ENCODE measurements around the gene GPR3. TPM values are rescaled to one million over a fixed set of nuclear protein-coding genes. Genes with fewer than 3 reads are reported as not detected.
A peak's percentile ranks its signal among the peaks of the same experiment; 100 is the strongest.

GPR3 gene
- polyA plus RNA-seq, 4 donors, result 0.15 to 0.36 TPM; not detected in 2

DNA sequence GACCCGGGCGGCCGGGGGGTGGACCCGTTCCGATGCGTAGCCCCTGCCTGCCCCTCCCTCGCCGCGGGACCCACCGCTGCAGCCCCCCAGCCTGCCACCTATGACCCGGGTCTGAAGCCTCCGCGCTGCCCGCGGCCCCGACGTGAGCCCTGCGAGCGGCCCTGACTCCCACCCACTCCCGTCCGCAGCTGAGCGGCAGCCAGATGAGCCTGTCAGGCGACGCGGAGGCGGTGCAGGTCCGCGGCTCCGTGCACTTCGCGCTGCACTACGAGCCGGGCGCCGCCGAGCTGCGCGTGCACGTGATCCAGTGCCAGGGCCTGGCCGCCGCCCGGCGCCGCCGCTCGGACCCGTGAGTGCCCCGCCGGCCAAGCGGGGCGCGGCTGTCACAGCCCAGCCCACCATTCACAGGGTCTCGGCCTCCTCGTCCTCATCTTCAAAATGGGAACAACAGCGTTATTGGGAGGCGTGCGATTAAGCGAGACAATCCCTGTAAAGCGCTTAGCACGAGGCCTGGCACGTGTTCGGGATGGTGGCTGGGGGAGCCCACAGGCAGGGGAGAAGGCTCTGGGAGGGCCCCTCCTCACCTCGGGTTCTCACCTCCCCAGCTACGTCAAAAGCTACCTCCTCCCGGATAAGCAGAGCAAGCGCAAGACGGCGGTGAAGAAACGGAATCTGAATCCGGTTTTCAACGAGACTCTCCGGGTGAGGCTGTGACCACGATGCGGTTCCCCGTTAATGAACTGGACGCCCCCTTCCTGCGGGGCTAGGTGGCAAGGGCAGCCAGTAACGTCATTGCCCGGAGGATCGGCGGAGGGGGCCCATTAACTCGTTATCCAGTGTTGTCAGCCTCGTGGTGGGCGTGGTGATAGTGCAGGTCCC, 42.4 kb upstream of the GPR3 start:
- Histone ChIP-seq H3K36me3 (ENCODE audit: control insufficient read depth in 3 of 3, insufficient read depth in 2 of 3, low read depth in 1 of 3, low read length in 3 of 3) (peaks cover 0 to 13% (median 0%) of the 10 kb centered on the region in 3 donors), H3K9me3 (ENCODE audit: control insufficient read depth in 2 of 2, insufficient read depth in 1 of 2, low read depth in 1 of 2, low read length in 1 of 2) (no peaks in the 10 kb centered on the region), H3K4me1 (ENCODE audit: control insufficient read depth in 3 of 3, insufficient read depth in 2 of 3, low read depth in 1 of 3, low read length in 2 of 3) (peaks cover 0 to 30% (median 5%) of the 10 kb centered on the region in 3 donors), H3K27me3 (ENCODE audit: control insufficient read depth in 3 of 3, insufficient read depth in 3 of 3, low read length in 3 of 3) (peaks cover 0 to 18% (median 0%) of the 10 kb centered on the region in 3 donors), H3K27ac (ENCODE audit: low read depth in 1 of 3, low read length in 2 of 3) (no peak overlapping the region), H3K4me3 (ENCODE audit: low read depth in 1 of 3, low read length in 3 of 3) (peak overlapping the region in 2 of 3 donors; percentile 45 to 47)
- WGBS, 3 donors, result 18 to 35% (median 35%) methylated on average over 79 to 84 of the region's 84 CpGs
- peak; percentile 77 to 89 for DNase-seq
- no peak for FAIRE-seq

DNA sequence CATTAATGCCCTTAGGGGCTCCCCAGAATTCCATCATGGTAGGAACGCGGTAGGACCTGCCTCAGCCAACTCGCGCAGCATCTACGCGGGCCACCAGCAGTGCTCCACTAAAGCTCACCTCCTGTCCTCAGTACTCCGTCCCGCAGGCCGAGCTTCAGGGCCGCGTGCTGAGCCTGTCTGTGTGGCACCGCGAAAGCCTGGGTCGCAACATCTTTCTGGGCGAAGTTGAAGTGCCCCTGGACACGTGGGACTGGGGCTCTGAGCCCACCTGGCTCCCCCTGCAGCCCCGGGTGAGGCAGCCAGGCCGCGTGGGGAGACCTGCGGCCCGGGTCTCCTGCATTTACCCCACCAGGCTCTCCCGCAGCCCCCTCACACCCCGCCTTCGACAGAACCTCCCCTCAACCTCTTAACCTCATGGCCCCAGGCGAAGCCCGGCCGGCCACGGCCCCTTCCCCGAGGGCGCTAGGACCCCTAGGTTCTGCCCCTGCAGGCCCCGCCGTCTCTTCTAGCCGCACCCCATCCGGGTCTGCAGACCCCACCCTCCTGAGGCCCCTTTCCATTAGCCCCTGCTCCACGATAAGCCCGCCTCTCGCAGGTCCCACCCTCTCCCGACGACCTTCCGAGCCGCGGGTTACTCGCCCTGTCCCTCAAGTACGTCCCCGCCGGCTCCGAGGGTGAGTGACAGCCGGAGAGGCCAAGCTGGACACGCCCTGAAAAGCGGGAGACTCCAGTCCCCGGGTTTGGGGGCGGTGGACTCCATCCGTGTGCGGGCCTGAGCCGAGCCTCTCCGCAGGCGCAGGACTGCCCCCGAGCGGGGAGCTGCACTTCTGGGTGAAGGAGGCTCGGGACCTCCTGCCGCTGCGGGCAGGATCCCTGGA, 41.5 kb upstream of the GPR3 start:
- H3K4me3 ChIP-seq (ENCODE audit: low read depth in 1 of 3, low read length in 3 of 3), result peak overlapping the region in 2 of 3 donors; percentile 4 to 37
- no peak for FAIRE-seq
- DNase-seq, result peak; percentile 47 to 69

DNA sequence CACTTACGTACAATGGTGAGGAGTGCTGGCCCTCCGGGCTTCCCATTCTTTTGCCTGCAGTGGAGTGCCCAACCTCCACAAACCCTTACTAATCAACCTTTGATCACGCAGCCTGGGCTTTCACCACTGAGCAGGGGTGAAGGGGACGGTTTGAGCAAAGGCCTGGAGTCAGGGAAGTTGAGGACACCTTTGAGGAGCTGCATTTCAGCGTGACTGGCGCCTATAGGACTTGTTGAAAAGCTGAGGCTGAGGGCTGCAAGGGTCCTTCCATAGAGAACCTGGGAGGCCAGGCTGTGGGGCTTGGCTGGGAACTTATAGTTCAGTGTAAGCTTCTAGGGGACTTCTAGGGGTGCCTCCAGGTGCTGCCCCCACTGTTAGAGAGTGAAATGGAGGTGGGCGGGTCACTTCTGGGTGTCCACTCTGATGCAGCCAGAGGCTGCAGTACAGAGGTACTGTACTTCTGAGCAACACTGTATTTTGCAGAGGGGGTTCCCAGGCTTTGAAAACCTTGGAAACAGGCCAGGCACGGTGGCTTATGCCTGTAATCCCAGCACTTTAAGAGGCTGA, 40.8 kb upstream of the GPR3 start:
- DNase-seq (peak; percentile 67 to 70), FAIRE-seq (no peak)
- Histone ChIP-seq H3K36me3 (ENCODE audit: control insufficient read depth in 3 of 3, insufficient read depth in 2 of 3, low read depth in 1 of 3, low read length in 3 of 3) (peaks cover 0 to 15% (median 1%) of the 10 kb centered on the region in 3 donors), H3K4me3 (ENCODE audit: low read depth in 1 of 3, low read length in 3 of 3) (peak overlapping the region in 1 of 3 donors; percentile 37), H3K9me3 (ENCODE audit: control insufficient read depth in 2 of 2, insufficient read depth in 1 of 2, low read depth in 1 of 2, low read length in 1 of 2) (no peaks in the 10 kb centered on the region), H3K4me1 (ENCODE audit: control insufficient read depth in 3 of 3, insufficient read depth in 2 of 3, low read depth in 1 of 3, low read length in 2 of 3) (peaks cover 0 to 33% (median 5%) of the 10 kb centered on the region in 3 donors), H3K27ac (ENCODE audit: low read depth in 1 of 3, low read length in 2 of 3) (no peak overlapping the region), H3K27me3 (ENCODE audit: control insufficient read depth in 3 of 3, insufficient read depth in 3 of 3, low read length in 3 of 3) (peaks cover 0 to 18% (median 0%) of the 10 kb centered on the region in 3 donors)
- 25 to 51% (median 41%) methylated on average over 8 of the region's 8 CpGs for WGBS, 3 donors

More for the DNA sequence above, 41.5 kb upstream of the GPR3 start:
- Histone ChIP-seq H3K4me1 (ENCODE audit: control insufficient read depth in 3 of 3, insufficient read depth in 2 of 3, low read depth in 1 of 3, low read length in 2 of 3) (peaks cover 0 to 30% (median 5%) of the 10 kb centered on the region in 3 donors), H3K9me3 (ENCODE audit: control insufficient read depth in 2 of 2, insufficient read depth in 1 of 2, low read depth in 1 of 2, low read length in 1 of 2) (no peaks in the 10 kb centered on the region), H3K27ac (ENCODE audit: low read depth in 1 of 3, low read length in 2 of 3) (no peak overlapping the region), H3K27me3 (ENCODE audit: control insufficient read depth in 3 of 3, insufficient read depth in 3 of 3, low read length in 3 of 3) (peaks cover 0 to 18% (median 0%) of the 10 kb centered on the region in 3 donors), H3K36me3 (ENCODE audit: control insufficient read depth in 3 of 3, insufficient read depth in 2 of 3, low read depth in 1 of 3, low read length in 3 of 3) (peaks cover 0 to 21% (median 0%) of the 10 kb centered on the region in 3 donors)
- 13 to 37% (median 28%) methylated on average over 56 to 62 of the region's 62 CpGs for WGBS, 3 donors

DNA sequence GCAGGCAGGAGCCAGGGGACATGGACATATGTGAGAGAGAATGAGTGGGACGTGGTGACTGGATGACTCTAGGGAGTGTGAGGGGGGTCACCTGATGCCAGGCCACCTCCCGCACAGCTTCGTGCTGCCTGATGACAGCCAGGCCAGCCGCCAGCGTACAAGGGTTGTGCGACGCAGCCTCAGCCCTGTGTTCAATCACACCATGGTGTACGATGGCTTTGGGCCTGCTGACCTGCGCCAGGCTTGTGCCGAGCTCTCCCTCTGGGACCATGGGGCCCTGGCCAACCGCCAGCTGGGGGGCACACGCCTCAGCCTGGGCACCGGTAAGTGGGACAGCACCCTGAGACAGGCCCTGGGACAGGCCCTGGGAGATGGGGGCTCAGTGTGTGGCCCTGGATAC, 39.3 kb upstream of the GPR3 start:
- H3K9me3 ChIP-seq (ENCODE audit: control insufficient read depth in 2 of 2, insufficient read depth in 1 of 2, low read depth in 1 of 2, low read length in 1 of 2), result no peaks in the 10 kb centered on the region
- FAIRE-seq, result no peak
- WGBS, 3 donors, result 85 to 90% (median 88%) methylated on average over 13 of the region's 13 CpGs
- H3K36me3 ChIP-seq (ENCODE audit: control insufficient read depth in 3 of 3, insufficient read depth in 2 of 3, low read depth in 1 of 3, low read length in 3 of 3), result peaks cover 0 to 15% (median 4%) of the 10 kb centered on the region in 3 donors
- no peak overlapping the region for H3K27ac ChIP-seq (ENCODE audit: low read depth in 1 of 3, low read length in 2 of 3)
- peaks cover 0 to 42% (median 5%) of the 10 kb centered on the region in 3 donors for H3K4me1 ChIP-seq (ENCODE audit: control insufficient read depth in 3 of 3, insufficient read depth in 2 of 3, low read depth in 1 of 3, low read length in 2 of 3)
- DNase-seq, result no peak
- H3K4me3 ChIP-seq (ENCODE audit: low read depth in 1 of 3, low read length in 3 of 3), result no peak overlapping the region
- H3K27me3 ChIP-seq (ENCODE audit: control insufficient read depth in 3 of 3, insufficient read depth in 3 of 3, low read length in 3 of 3), result peaks cover 0 to 24% (median 0%) of the 10 kb centered on the region in 3 donors

DNA sequence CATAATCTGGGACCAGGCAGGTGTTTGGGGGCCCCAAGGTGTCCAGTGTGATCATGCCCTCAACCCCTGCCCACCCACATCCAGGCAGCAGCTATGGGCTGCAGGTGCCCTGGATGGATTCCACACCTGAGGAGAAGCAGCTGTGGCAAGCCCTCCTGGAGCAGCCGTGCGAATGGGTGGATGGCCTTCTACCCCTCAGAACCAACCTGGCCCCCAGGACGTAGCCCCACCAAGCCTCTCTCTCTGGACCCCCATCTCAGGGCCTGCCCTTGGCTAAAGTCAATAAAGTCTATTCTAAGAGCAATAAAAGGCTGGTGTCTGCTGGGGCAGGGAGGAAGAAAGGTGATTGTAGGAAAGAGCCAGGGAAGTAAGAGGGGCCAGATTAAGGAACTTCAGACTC, 38.8 kb upstream of the GPR3 start:
- Histone ChIP-seq H3K4me3 (ENCODE audit: low read depth in 1 of 3, low read length in 3 of 3) (no peak overlapping the region), H3K4me1 (ENCODE audit: control insufficient read depth in 3 of 3, insufficient read depth in 2 of 3, low read depth in 1 of 3, low read length in 2 of 3) (peaks cover 0 to 42% (median 5%) of the 10 kb centered on the region in 3 donors), H3K36me3 (ENCODE audit: control insufficient read depth in 3 of 3, insufficient read depth in 2 of 3, low read depth in 1 of 3, low read length in 3 of 3) (peaks cover 0 to 15% (median 4%) of the 10 kb centered on the region in 3 donors), H3K27me3 (ENCODE audit: control insufficient read depth in 3 of 3, insufficient read depth in 3 of 3, low read length in 3 of 3) (peaks cover 0 to 29% (median 0%) of the 10 kb centered on the region in 3 donors), H3K27ac (ENCODE audit: low read depth in 1 of 3, low read length in 2 of 3) (no peak overlapping the region), H3K9me3 (ENCODE audit: control insufficient read depth in 2 of 2, insufficient read depth in 1 of 2, low read depth in 1 of 2, low read length in 1 of 2) (no peaks in the 10 kb centered on the region)
- DNase-seq (no peak), FAIRE-seq (no peak)
- 72 to 83% (median 78%) methylated on average over 3 of the region's 3 CpGs for WGBS, 3 donors

DNA sequence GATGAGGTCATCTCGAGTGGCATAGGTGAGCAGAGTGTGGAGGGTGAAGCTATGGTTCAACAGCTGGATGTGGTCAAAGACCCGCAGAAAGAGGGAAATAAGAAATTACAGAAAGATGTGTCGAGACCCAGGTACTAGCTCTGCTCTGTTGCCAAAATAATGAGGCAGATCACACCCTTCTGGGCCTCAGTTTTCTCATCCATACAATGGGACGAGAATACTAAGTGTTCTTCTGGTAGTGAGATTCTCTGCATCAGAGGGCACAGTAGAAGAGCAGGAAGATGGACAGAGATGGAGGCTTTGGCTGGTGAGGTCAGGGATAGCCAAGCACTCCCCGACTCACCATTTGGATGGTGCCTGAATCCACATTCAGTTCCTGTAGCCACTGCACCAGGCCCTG, 36.7 kb upstream of the GPR3 start:
- no peak overlapping the region for H3K4me3 ChIP-seq (ENCODE audit: low read depth in 1 of 3, low read length in 3 of 3)
- peaks cover 0 to 35% (median 0%) of the 10 kb centered on the region in 3 donors for H3K4me1 ChIP-seq (ENCODE audit: control insufficient read depth in 3 of 3, insufficient read depth in 2 of 3, low read depth in 1 of 3, low read length in 2 of 3)
- 86 to 91% (median 89%) methylated on average over 5 of the region's 5 CpGs for WGBS, 3 donors

DNA sequence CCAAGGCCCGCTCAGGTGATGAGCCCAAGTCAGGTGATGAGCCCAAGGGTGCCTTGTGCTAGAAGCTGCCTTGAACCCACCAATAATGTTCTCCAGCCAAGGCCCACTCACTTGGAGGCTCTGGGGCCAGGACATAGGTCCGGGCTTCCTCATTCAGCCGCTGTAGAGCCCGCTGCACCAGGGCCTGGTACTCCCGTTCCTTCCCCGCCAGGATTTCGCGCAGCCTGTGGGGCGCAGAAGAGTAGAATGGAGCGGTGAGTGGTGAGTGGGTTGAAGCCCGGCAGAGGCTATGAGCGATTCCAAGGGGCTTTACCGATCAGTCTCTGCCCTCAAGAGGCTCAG, 36.2 kb upstream of the GPR3 start:
- peaks cover 0 to 30% (median 0%) of the 10 kb centered on the region in 3 donors for H3K4me1 ChIP-seq (ENCODE audit: control insufficient read depth in 3 of 3, insufficient read depth in 2 of 3, low read depth in 1 of 3, low read length in 2 of 3)
- peaks cover 0 to 34% (median 0%) of the 10 kb centered on the region in 3 donors for H3K27me3 ChIP-seq (ENCODE audit: control insufficient read depth in 3 of 3, insufficient read depth in 3 of 3, low read length in 3 of 3)
- peaks cover 0 to 15% (median 4%) of the 10 kb centered on the region in 3 donors for H3K36me3 ChIP-seq (ENCODE audit: control insufficient read depth in 3 of 3, insufficient read depth in 2 of 3, low read depth in 1 of 3, low read length in 3 of 3)
- no peak overlapping the region for H3K4me3 ChIP-seq (ENCODE audit: low read depth in 1 of 3, low read length in 3 of 3)
- DNase-seq (no peak), FAIRE-seq (no peak)
- no peaks in the 10 kb centered on the region for H3K9me3 ChIP-seq (ENCODE audit: control insufficient read depth in 2 of 2, insufficient read depth in 1 of 2, low read depth in 1 of 2, low read length in 1 of 2)
- no peak overlapping the region for H3K27ac ChIP-seq (ENCODE audit: low read depth in 1 of 3, low read length in 2 of 3)
- 85 to 91% (median 86%) methylated on average over 13 of the region's 13 CpGs for WGBS, 3 donors

More for the DNA sequence above, 36.7 kb upstream of the GPR3 start:
- H3K27ac ChIP-seq (ENCODE audit: low read depth in 1 of 3, low read length in 2 of 3), result no peak overlapping the region
- FAIRE-seq, result no peak
- H3K36me3 ChIP-seq (ENCODE audit: control insufficient read depth in 3 of 3, insufficient read depth in 2 of 3, low read depth in 1 of 3, low read length in 3 of 3), result peaks cover 0 to 15% (median 4%) of the 10 kb centered on the region in 3 donors
- no peaks in the 10 kb centered on the region for H3K9me3 ChIP-seq (ENCODE audit: control insufficient read depth in 2 of 2, insufficient read depth in 1 of 2, low read depth in 1 of 2, low read length in 1 of 2)
- no peak for DNase-seq
- H3K27me3 ChIP-seq (ENCODE audit: control insufficient read depth in 3 of 3, insufficient read depth in 3 of 3, low read length in 3 of 3), result peaks cover 0 to 33% (median 0%) of the 10 kb centered on the region in 3 donors
